ENCODE data around the gene NANS.
"Not testable (repeated sequence)": the region's sequence is repeated elsewhere in the genome, so short reads cannot be mapped to it uniquely, and the experiment has no call there.

Gene NANS

GRCh38 chr9:98099898-98100297 lies 43.4 kb downstream of the NANS start:
- DNase-seq (ENCODE audit: low read depth, low spot score): no peak

- DNase-seq (ENCODE audit: low read depth, low spot score): no peak
Observed at GRCh38 chr9:98100456-98100855, 43.9 kb downstream of the NANS start.

GRCh38 chr9:98101416-98101815 lies 44.9 kb downstream of the NANS start:
- no peak for DNase-seq (ENCODE audit: low read depth, low spot score)

GRCh38 chr9:98101868-98102273 lies 45.3 kb downstream of the NANS start:
- DNase-seq (ENCODE audit: low read depth, low spot score): no peak

GRCh38 chr9:98104445-98104881 lies 47.9 kb downstream of the NANS start:
- DNase-seq (ENCODE audit: low read depth, low spot score): no peak

GRCh38 chr9:98105006-98105405 lies 48.5 kb downstream of the NANS start:
- no peak for DNase-seq (ENCODE audit: low read depth, low spot score)

GRCh38 chr9:98107926-98108325 lies 51.4 kb downstream of the NANS start:
- DNase-seq (ENCODE audit: low read depth, low spot score): no peak

- DNase-seq (ENCODE audit: low read depth, low spot score): no peak
Observed at GRCh38 chr9:98108531-98109031, 52.0 kb downstream of the NANS start.

GRCh38 chr9:98109052-98109451 lies 52.5 kb downstream of the NANS start:
- peak; percentile 23 for DNase-seq (ENCODE audit: low read depth, low spot score)

GRCh38 chr9:98117097-98117496 lies 60.6 kb downstream of the NANS start:
- not testable (repeated sequence) for DNase-seq (ENCODE audit: low read depth, low spot score)

GRCh38 chr9:98117984-98118639 lies 61.6 kb downstream of the NANS start:
- DNase-seq (ENCODE audit: low read depth, low spot score): peak; percentile 36

- DNase-seq (ENCODE audit: low read depth, low spot score): peak; percentile 63
Observed at GRCh38 chr9:98118640-98119601, 62.4 kb downstream of the NANS start, which contains the start of gene TRIM14. Gene TRIM14, minus strand, starts transcription at chr9:98119222. Its CDS starts 34 bp downstream, at chr9:98119188.

GRCh38 chr9:98120476-98120875 lies 63.9 kb downstream of the NANS start:
- DNase-seq (ENCODE audit: low read depth, low spot score): no peak

- DNase-seq (ENCODE audit: low read depth, low spot score): no peak
Observed at GRCh38 chr9:98121058-98121457, 64.5 kb downstream of the NANS start.

GRCh38 chr9:98124091-98124490 lies 67.6 kb downstream of the NANS start:
- not testable (repeated sequence) for DNase-seq (ENCODE audit: low read depth, low spot score)

- DNase-seq (ENCODE audit: low read depth, low spot score): no peak
Observed at GRCh38 chr9:98124637-98125426, 68.3 kb downstream of the NANS start.

GRCh38 chr9:98127226-98127625 lies 70.7 kb downstream of the NANS start:
- no peak for DNase-seq (ENCODE audit: low read depth, low spot score)

GRCh38 chr9:98128316-98128715 lies 71.8 kb downstream of the NANS start:
- no peak for DNase-seq (ENCODE audit: low read depth, low spot score)

GRCh38 chr9:98129451-98129881 lies 72.9 kb downstream of the NANS start:
- DNase-seq (ENCODE audit: low read depth, low spot score): no peak

- DNase-seq (ENCODE audit: low read depth, low spot score): not testable (repeated sequence)
Observed at GRCh38 chr9:98130060-98130459, 73.5 kb downstream of the NANS start.

- no peak for DNase-seq (ENCODE audit: low read depth, low spot score)
Observed at GRCh38 chr9:98130576-98131228, 74.2 kb downstream of the NANS start.

All from ELF-1 (cell line).